Adrenal gland (tissue), 5 donors: ENCODE measurements around the gene CLMN.

ENCODE experiments used
- POLR2A ChIP-seq, 2 donors: fragments of 450-650 bp; IDR thresholded peaks; one replicate each; pipeline ENCODE4 v1.6.1; 2017; ENCODE audit warnings: antibody characterized with exemption in 2 of 2, mild to moderate bottlenecking in 2 of 2, moderate library complexity in 1 of 2
- TF ChIP-seq, protein P1 (sequence below), 6 experiments: fragments of 450-650 bp in 4 of 6; fragments of 200-600 bp in 2 of 6; sonication (generic) in 1 of 6; IDR thresholded peaks; 1 replicate in 5 of 6; 2 replicates in 1 of 6; pipeline versions ENCODE4 v1.5.1 to v1.8.0; 2016 to 2021; ENCODE audit warnings: antibody characterized with exemption in 6 of 6, mild to moderate bottlenecking in 2 of 6, moderate library complexity in 1 of 6
- donor health status: DM: no; HTN: no; CAD: no.

- TF ChIP-seq, protein P1, sequence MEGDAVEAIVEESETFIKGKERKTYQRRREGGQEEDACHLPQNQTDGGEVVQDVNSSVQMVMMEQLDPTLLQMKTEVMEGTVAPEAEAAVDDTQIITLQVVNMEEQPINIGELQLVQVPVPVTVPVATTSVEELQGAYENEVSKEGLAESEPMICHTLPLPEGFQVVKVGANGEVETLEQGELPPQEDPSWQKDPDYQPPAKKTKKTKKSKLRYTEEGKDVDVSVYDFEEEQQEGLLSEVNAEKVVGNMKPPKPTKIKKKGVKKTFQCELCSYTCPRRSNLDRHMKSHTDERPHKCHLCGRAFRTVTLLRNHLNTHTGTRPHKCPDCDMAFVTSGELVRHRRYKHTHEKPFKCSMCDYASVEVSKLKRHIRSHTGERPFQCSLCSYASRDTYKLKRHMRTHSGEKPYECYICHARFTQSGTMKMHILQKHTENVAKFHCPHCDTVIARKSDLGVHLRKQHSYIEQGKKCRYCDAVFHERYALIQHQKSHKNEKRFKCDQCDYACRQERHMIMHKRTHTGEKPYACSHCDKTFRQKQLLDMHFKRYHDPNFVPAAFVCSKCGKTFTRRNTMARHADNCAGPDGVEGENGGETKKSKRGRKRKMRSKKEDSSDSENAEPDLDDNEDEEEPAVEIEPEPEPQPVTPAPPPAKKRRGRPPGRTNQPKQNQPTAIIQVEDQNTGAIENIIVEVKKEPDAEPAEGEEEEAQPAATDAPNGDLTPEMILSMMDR (IDR thresholded peaks at IDR 0.05) = no peak
- no peak for TF ChIP-seq POLR2A (IDR thresholded peaks at IDR 0.05)
Measured at GRCh38 chr14:95295600-95296376, 23.9 kb downstream of the CLMN start.
